Tibial artery (tissue), 4 donors: ENCODE measurements around the gene PKNOX2.

ENCODE experiments used
- DNase-seq, 2 donors: peaks; one replicate each; pipeline ENCODE4 v3.0.0-alpha.2; 2019
- H3K27ac ChIP-seq, 2 donors: fragments of 200-600 bp; sonication (generic) in 1 of 2; 1 replicate in 1 of 2; 2 replicates in 1 of 2; pipeline ENCODE4 v1.5.1; 2018 to 2019; ENCODE audit warnings: mild to moderate bottlenecking in 1 of 2
- H3K27me3 ChIP-seq, 2 donors: fragments of 200-600 bp; sonication (generic) in 1 of 2; one replicate each; pipeline versions ENCODE4 v1.5.1 to v1.6.0; 2016 to 2019
- H3K36me3 ChIP-seq, 3 donors: fragments of 200-600 bp; sonication (generic) in 2 of 3; one replicate each; pipeline ENCODE4 v1.5.1; 2016 to 2019; ENCODE audit warnings: mild to moderate bottlenecking in 2 of 3
- H3K4me1 ChIP-seq, 4 donors: fragments of 200-600 bp; sonication (generic) in 2 of 4; 1 replicate in 3 of 4; 2 replicates in 1 of 4; pipeline ENCODE4 v1.5.1; 2016 to 2019
- H3K4me3 ChIP-seq, 2 donors: fragments of 200-600 bp; sonication (generic) in 1 of 2; 1 replicate in 1 of 2; 2 replicates in 1 of 2; pipeline ENCODE4 v1.5.1; 2018 to 2019; ENCODE audit warnings: mild to moderate bottlenecking in 2 of 2
- H3K9me3 ChIP-seq, 3 donors: fragments of 200-600 bp; sonication (generic) in 1 of 3; one replicate each; pipeline ENCODE4 v1.5.1; 2016 to 2019
- CTCF ChIP-seq, 2 experiments: fragments of 200-600 bp in 1 of 2; fragments of 450-650 bp in 1 of 2; IDR thresholded peaks; one replicate each; pipeline ENCODE4 v1.5.1; 2017 to 2019; ENCODE audit warnings: antibody characterized with exemption in 2 of 2, mild to moderate bottlenecking in 1 of 2, moderate library complexity in 1 of 2
- intact Hi-C: fragments of 100-400 bp; cut with DNase I; formaldehyde crosslinking; loops from one replicate; pipeline ENCODE4 v1.15.0; 2023; ENCODE audit warnings: low total_unique reads

The PKNOX2 gene

DNA sequence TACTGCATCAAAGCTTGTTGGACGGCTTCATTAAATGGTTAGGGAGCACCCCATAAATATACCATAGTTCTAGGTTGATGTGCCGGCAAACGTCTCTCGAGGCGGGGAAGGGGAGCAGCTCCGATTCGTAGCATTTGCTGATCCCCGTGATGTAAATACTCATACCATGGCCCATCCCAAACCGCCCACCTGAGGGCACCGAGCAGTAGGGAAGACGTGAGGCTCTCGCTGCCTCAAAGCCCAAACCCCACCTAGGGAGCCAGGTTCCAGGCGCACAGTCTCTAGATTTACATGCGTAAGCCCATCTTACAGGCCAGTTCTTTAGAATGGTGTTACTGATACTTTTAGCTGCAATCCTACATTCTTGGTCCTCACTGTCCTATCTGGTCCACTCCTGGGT is 207.5 kb downstream of the PKNOX2 start:
- no peak overlapping the region for H3K4me3 ChIP-seq
- no peaks in the 10 kb centered on the region for H3K27me3 ChIP-seq
- H3K27ac ChIP-seq = no peak overlapping the region
- DNase-seq = no peak
- TF ChIP-seq CTCF (IDR thresholded peaks at IDR 0.05) = no peak
- H3K9me3 ChIP-seq = no peaks in the 10 kb centered on the region
- H3K36me3 ChIP-seq = peaks cover 0 to 3% (median 0%) of the 10 kb centered on the region in 3 donors
- peaks cover 4 to 43% (median 34%) of the 10 kb centered on the region in 4 donors for H3K4me1 ChIP-seq
- intact Hi-C loops = loop anchor here (10.0 kb wide), 1 partner anchor 617 kb away; the partner anchor contains the start of gene VSIG2

DNA sequence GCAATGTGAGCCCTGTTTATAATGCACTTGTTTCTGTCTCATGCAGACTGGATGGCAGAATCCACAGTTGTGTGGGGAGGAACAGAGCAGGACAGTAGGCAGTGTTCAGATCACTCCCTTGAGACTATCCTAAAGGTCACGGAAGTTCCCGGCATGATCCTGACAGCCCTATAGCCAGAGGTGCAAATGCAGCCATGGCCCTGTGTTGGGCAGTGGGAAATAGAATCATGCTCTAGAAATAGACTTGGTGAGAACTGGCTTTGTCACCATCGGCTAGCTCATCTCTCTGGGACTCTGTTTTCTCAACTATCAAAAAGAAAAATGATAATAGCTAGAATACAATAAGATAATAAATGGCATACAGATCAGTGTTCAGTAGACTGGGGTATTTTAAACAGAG is 208.4 kb downstream of the PKNOX2 start:
- Histone ChIP-seq H3K4me1 (peaks cover 4 to 45% (median 35%) of the 10 kb centered on the region in 4 donors), H3K9me3 (no peaks in the 10 kb centered on the region), H3K27me3 (no peaks in the 10 kb centered on the region), H3K4me3 (no peak overlapping the region), H3K27ac (peak overlapping the region in 1 of 2 donors; percentile 77), H3K36me3 (peaks cover 0 to 3% (median 0%) of the 10 kb centered on the region in 3 donors)
- no peak for TF ChIP-seq CTCF (IDR thresholded peaks at IDR 0.05)
- intact Hi-C loops = loop anchor here (10.0 kb wide), 1 partner anchor 618 kb away; the partner anchor contains the start of gene VSIG2
- DNase-seq = no peak

DNA sequence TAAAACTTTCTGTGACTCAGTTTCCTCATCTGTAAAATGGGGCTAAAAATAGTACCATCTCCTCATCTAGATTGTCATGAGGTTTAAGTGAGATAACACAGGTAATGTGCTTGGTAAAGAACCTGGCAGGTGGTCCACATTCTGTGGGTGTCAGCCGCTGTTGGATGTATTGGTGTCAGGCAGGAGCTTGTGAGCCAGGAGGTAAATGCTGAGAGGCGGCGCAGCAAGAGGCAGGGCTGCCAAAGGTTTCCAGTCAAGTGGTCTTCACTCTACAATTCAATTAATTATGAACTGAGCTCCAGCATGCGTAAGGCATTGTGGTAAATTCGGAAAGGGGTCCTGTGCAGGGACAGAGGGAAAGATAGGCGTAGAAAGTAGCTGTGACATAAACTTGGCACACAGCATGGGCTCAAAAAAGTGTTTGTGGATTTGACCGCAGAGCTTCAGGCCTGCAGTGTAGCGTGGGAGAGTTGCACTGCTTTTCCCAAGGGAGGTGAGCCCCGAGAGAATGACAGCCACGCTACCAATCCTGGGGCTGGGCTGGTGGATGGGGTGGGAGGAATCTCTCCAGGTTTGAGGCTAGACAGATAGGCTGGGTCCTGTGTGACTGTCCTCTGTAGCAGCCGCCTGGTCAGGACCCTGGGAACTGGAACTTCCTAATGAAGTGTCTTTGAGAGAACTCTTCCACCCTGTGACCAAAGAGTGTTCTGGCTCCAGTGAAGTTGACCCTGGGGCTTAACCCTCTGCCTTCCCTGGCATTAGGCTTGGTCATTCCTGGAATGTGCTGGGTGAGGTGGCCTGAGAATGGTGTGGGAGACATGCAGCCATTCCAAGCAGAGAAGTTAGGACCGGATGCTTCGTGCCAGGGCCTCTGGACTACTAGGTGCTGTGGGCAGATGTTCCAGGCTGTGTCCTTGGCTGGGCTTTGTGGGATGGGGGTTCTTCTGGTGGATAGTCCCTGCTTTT is 209.2 kb downstream of the PKNOX2 start:
- peak overlapping the region; percentile 74 to 77 for H3K27ac ChIP-seq
- peak in 1 of 2 donors; percentile 79 for DNase-seq
- intact Hi-C loops = loop anchor here (10.0 kb wide), 1 partner anchor 619 kb away; the partner anchor contains the start of gene VSIG2
- H3K36me3 ChIP-seq = peaks cover 0 to 3% (median 0%) of the 10 kb centered on the region in 3 donors
- TF ChIP-seq CTCF (IDR thresholded peaks at IDR 0.05) = no peak
- H3K27me3 ChIP-seq = no peaks in the 10 kb centered on the region
- no peaks in the 10 kb centered on the region for H3K9me3 ChIP-seq
- H3K4me1 ChIP-seq = peaks cover 4 to 45% (median 35%) of the 10 kb centered on the region in 4 donors
- H3K4me3 ChIP-seq = no peak overlapping the region

DNA sequence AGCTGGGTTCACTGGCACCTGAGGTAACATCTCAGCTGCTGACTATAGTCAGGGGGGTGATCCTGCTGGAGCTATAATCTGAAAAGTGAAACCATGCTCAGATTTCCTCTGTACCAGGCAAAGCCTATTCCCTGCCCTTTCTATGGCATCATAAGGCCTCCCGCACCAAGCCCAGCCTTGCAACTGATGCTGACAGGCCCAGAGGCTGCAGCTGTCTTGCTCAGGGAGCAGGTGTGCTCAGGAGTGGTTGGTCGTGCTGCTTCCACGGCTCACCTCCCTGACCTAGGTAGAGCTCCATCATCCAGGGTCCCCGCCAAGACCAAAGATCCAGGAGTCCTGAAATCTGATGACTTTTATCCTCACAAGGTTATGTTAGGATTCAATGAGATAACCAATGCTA is 209.8 kb downstream of the PKNOX2 start:
- no peak for DNase-seq
- no peak for TF ChIP-seq CTCF (IDR thresholded peaks at IDR 0.05)
- Histone ChIP-seq H3K9me3 (no peaks in the 10 kb centered on the region), H3K27ac (peak overlapping the region; percentile 74 to 77), H3K36me3 (no peaks in the 10 kb centered on the region), H3K4me1 (peaks cover 4 to 45% (median 35%) of the 10 kb centered on the region in 4 donors), H3K27me3 (no peaks in the 10 kb centered on the region), H3K4me3 (no peak overlapping the region)
- intact Hi-C loops = loop anchor here (10.0 kb wide), 1 partner anchor 620 kb away; the partner anchor contains the start of gene VSIG2

DNA sequence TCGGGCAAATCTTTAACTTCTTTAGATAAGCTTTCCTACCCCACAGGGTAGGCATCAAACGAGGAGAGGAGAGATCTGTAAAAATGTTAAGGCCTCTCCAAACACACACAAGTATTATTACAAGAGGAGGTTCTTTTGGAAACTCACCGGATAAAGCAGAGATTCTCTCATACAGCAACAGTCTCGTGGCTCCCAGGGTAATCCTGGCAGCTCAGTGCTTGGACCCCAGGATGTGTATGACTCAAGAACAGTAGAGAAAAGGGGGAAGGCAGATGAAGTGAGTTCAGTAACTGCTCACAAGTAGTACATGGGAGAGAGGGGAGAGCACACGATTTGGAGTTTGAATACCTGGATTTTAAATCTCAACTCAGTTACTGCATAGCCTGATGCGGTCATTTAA is 210.6 kb downstream of the PKNOX2 start:
- H3K36me3 ChIP-seq = no peaks in the 10 kb centered on the region
- no peak overlapping the region for H3K4me3 ChIP-seq
- no peak for TF ChIP-seq CTCF (IDR thresholded peaks at IDR 0.05)
- peak overlapping the region; percentile 74 to 77 for H3K27ac ChIP-seq
- DNase-seq = no peak
- H3K27me3 ChIP-seq = no peaks in the 10 kb centered on the region
- H3K4me1 ChIP-seq = peaks cover 4 to 45% (median 35%) of the 10 kb centered on the region in 4 donors
- H3K9me3 ChIP-seq = no peaks in the 10 kb centered on the region
- intact Hi-C loops = loop anchor here (10.0 kb wide), 1 partner anchor 620 kb away; the partner anchor contains the start of gene VSIG2
